GM18867 (cell line): ENCODE data around the gene ADAMTS1.
"Not testable (repeated sequence)": the region's sequence is repeated elsewhere in the genome, so short reads cannot be mapped to it uniquely, and the experiment has no call there.

ENCODE experiments used
- ATAC-seq: cut with Tn5 transposase; IDR thresholded peaks from one replicate; pipeline ENCODE4 v1.9.1; 2021; ENCODE audit warnings: mild to moderate bottlenecking, moderate library complexity; ENCODE audit not compliant: unreplicated experiment

The ADAMTS1 gene

GRCh38 chr21:26845066-26845758, at the start of gene ADAMTS1:
Gene ADAMTS1 (minus strand): TSS chr21:26845409. CDS start chr21:26844954, 455 bp downstream.
- ATAC-seq: no peak

DNA sequence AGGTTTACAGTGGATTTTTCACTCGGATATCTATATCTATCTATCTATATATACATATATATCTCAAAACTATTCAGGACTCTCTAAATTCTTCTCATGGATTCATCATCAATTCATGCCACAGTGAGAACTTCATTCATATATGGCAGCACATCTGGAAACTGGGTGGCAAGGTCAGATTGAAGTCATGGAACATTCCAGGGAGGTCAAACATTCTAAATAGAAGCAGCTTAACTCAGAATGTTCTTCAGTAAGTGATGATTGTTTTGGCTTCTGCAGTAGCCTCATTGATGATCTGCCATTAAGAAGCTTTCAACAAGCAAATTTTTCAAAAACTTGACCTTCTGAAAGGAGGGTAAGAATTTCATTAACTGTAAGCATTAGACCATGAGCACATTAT, 46.9 kb upstream of the ADAMTS1 start:
- no peak for ATAC-seq

DNA sequence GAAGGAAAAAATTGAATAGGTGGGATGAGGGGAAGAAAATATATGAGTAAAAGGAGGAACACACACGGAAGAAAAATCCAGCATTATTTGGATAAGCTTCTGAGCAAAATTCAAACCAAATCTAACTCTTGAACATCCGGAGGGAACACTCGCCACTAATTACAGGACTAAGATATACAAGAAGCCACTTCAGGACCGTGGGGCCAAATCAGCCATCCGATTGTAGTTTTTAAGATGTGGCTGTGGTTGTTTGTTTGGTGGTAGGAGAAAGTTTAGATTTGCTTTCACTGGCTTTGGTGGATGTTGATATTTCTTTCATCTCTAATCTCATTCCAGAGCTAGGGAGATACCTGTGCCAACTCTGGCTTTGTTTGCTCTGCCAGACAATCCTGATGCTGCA, 43.7 kb upstream of the ADAMTS1 start:
- no peak for ATAC-seq

DNA sequence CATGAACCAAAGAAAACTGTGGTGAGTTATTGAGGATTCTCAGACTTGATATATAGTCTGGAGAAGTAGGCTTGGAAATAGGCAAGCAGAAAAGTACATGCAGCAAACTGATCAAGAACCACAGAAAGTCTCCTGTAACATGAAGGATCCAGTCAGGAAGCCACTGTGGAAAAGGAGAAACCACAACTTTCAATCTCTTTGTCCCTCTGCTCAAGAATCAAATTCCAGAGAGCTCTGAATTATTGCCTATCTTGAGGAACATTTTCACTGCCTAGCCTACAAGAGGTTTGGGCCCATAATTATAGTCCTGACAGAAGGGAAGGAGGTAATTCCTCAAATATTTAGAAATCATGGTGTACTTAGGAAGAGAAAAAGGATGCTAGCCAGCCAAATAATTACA, 43.0 kb upstream of the ADAMTS1 start:
- no peak for ATAC-seq

GRCh38 chr21:26887251-26887650, 42.0 kb upstream of the ADAMTS1 start:
- ATAC-seq: no peak

DNA sequence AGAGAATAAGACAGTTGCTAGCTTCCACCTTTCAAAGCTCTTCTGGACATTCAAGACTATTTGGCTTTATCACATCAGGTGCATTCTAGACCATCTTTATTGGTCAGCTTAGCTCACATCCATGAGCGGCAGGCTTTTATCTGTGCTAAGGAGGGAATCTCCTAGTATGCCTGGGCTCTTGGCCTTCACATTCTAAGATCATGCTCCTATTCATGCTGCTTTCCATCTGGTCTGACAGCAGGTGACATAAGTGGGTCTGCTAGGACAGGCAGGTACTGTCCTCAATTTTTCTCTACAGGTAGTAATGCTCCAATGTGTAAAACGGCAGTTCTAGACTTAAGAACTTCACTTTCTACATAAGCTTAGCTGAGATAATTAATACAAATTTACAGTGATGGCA, 39.2 kb upstream of the ADAMTS1 start:
- no peak for ATAC-seq

GRCh38 chr21:26883768-26884167, 38.6 kb upstream of the ADAMTS1 start:
- ATAC-seq: no peak

DNA sequence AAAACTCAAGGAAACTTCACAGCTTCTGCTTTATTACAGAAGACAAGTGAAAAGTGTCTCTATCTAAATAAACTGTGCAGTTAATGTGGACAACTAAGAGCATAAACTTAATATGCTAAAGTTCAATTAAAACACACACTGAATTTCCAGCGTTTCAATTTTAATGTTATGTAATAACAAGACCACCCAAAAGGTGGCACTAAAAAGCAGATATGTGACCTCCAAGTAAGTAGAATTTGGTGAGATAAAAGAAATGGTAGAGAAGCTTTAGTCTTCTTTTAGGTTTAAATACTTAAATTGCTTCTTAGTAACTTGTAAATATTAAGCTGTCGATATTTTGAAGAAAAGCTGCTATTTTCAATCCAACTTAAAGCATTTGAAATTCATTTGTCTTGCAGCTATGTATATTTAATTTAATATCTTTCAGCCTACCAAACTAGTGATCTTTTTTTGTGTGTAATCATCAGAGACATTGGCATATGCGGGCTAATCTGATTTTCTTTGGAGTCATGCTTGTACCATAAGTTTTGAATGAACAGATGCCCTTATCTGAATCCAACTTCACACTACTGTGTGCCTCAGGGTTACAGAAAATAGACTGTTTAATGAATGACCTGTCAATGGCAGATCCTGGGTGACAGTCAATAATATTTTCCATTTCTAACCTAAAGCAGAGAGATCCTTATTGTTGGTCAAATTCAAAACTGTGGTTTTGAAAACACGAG, 36.5 kb upstream of the ADAMTS1 start:
- no peak for ATAC-seq

GRCh38 chr21:26877018-26877417, 31.8 kb upstream of the ADAMTS1 start:
- no peak for ATAC-seq

DNA sequence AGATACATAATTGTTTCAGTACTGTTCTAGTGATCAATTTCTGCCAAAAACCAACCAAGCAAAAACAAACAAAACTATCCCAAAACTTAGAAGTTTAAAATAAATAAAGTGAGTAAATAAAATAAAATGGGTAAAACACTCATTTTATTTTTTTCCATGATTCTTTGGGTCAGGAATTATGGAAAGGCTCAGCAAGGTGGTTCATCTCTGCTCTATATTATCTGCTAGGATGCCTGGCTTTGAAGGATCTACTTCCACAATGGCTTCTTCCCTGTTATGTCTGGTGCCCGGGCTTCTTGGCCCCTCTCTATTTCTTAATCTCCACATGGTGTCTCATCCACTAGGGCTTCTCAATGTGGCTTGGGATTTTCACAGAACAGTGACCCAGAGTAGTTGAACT, 29.1 kb upstream of the ADAMTS1 start:
- no peak for ATAC-seq

DNA sequence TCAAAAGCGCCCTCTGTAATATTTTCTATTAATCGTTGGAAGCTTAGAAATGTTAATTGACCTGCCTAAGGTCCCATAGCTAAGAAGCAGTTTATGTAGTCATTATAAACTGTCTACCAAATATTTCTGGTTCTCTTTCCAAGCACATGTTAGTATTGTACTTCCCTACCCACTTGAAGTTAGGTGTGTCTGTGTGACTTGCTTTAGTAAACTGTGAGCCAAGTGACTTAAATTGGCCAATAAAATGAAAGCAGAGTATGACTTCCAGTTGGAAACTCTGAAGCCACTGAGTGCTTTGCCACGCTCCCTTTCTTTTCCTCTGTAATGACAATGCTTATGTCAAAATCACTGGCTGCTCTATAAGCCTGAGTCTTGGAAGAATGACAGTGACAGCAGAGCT, 20.6 kb upstream of the ADAMTS1 start:
- no peak for ATAC-seq

DNA sequence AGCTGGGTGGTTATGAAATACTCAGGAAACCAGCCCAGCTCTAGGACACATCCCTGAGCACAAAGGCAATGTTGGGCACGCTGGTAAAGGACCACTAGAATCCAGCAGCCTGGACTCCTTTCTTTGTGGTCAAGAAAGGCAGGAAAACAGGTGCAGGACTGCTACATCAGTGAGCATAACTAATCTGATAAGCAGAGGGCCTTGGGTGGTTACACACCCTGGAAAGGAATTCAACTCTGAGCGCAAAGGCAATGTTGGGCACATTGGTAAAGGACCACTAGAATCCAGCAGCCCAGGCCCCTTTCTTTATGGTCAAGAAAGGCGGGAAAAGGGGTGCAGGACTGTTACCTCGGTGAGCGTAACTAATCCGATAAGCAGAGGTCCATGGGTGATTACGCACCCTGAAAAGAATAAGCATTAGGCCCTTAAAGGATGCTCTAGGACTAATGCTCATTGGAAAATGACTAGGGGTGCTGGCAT, 11.7 kb upstream of the ADAMTS1 start:
- ATAC-seq: not testable (repeated sequence)

- not testable (repeated sequence) for ATAC-seq
These were observed 9.5 kb upstream of the ADAMTS1 start for GRCh38 chr21:26854695-26855094.

- no peak for ATAC-seq
These were observed 7.2 kb upstream of the ADAMTS1 start for GRCh38 chr21:26852423-26852822.

- no peak for ATAC-seq
These were observed 6.1 kb upstream of the ADAMTS1 start for GRCh38 chr21:26851109-26851944.

GRCh38 chr21:26850116-26850643, 5.0 kb upstream of the ADAMTS1 start:
- ATAC-seq: peak; percentile 53

DNA sequence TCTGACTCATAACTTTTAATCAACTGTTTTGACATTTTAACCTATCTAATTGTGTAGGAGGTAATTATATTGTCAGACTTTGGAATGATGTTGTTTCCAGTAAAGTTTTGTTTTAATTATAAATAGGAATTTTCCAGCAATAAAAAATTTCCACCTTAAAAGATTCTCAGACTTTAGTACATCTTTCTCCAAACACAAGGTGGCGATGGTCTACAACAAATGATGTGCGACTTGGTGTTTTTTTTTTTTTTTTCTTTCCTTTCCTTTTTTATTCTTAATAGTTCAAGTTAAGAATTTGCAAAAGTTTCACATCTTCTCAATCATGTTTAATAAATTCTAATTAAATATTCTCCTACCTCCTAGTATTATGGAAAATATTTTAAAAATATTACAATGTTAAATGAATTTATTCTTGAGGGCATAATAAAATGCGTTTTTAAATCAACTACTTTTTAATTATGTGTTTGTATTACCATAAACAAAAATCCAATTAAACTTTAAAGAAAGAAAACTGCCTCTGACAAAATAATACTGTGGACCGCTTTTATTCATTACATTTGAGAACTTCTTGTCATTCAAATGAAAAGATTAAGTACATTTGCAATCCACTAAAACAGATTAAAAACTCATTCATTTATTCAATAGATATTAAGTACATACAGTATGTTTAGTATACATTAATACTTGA, 4.4 kb upstream of the ADAMTS1 start:
- peak; percentile 41 for ATAC-seq

GRCh38 chr21:26847921-26848320, 2.7 kb upstream of the ADAMTS1 start:
- no peak for ATAC-seq

- no peak for ATAC-seq
These were observed 1.8 kb upstream of the ADAMTS1 start for GRCh38 chr21:26847002-26847401.

DNA sequence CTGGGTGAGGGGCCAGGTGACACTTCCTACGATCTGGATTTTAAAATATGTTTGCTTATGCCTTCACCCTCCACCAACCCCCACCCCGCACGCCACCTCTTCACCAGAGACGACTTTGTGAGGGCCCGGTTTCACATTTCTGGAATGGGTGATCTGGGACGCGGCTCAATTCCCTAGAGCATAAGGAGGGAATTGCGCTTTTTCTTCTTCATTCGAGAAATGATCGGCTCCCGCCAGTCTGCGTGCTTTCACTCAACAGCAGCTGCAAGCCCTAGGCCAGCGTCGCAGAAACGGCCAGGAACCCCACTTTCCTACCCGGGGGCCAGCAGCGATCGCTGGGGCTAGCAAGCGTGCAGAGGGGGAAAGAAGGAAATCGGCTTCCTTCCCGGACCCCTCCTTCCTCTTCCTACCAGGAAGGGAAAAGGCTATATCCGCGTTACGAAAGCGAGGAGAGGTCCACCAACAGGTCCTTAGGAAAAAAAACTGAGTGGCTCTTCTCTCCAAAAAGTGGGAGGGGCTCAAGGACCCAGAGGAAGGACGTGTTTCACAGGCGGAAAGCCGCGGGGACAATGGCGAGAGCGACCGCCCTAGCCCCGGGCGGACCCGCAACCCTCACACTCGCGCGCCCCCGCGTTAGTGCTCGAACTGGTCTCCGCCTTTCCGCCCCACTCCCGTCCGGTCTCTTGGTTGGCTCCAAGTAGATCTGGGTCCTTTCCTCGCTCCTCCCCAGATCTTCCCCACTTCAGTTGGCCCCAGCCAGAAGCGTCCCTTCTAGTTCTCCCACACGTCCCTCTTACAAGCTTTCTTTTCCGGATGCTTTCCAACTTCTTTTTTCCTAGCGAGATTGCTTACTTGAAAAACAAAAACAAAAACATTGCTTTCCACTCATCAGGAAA, 1.1 kb upstream of the ADAMTS1 start:
- ATAC-seq: no peak
